ENCODE results near the gene AKAP12. TPM values are rescaled to one million over a fixed set of nuclear protein-coding genes. Genes with fewer than 3 reads are reported as not detected.

Gene AKAP12
- total RNA-seq, 1 donor from 2014 or later: 46.6 TPM

GRCh38 chr6:151269321-151269995 lies 29.7 kb downstream of the AKAP12 start:
- no peak overlapping the region for H3K27ac Mint-ChIP-seq (ENCODE audit: unreplicated experiment)
- H3K9me3 Mint-ChIP-seq: no peaks in the 10 kb centered on the region
- H3K27me3 Mint-ChIP-seq (ENCODE audit: low read depth): no peaks in the 10 kb centered on the region
- H3K36me3 Mint-ChIP-seq (ENCODE audit: low read depth): no peaks in the 10 kb centered on the region
- TF ChIP-seq, protein P1, sequence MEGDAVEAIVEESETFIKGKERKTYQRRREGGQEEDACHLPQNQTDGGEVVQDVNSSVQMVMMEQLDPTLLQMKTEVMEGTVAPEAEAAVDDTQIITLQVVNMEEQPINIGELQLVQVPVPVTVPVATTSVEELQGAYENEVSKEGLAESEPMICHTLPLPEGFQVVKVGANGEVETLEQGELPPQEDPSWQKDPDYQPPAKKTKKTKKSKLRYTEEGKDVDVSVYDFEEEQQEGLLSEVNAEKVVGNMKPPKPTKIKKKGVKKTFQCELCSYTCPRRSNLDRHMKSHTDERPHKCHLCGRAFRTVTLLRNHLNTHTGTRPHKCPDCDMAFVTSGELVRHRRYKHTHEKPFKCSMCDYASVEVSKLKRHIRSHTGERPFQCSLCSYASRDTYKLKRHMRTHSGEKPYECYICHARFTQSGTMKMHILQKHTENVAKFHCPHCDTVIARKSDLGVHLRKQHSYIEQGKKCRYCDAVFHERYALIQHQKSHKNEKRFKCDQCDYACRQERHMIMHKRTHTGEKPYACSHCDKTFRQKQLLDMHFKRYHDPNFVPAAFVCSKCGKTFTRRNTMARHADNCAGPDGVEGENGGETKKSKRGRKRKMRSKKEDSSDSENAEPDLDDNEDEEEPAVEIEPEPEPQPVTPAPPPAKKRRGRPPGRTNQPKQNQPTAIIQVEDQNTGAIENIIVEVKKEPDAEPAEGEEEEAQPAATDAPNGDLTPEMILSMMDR (conservative IDR thresholded peaks at IDR 0.05): no peak
- H3K4me3 Mint-ChIP-seq: no peak overlapping the region
- no peak for DNase-seq (ENCODE audit: low read depth, low spot score)
- H3K4me1 Mint-ChIP-seq: no peaks in the 10 kb centered on the region

- H3K9me3 Mint-ChIP-seq: no peaks in the 10 kb centered on the region
- no peaks in the 10 kb centered on the region for H3K27me3 Mint-ChIP-seq (ENCODE audit: low read depth)
- TF ChIP-seq, protein P1 (conservative IDR thresholded peaks at IDR 0.05): no peak
- no peaks in the 10 kb centered on the region for H3K36me3 Mint-ChIP-seq (ENCODE audit: low read depth)
- no peak overlapping the region for H3K27ac Mint-ChIP-seq (ENCODE audit: unreplicated experiment)
- no peak overlapping the region for H3K4me3 Mint-ChIP-seq
- peaks cover 13% of the 10 kb centered on the region for H3K4me1 Mint-ChIP-seq
- DNase-seq (ENCODE audit: low read depth, low spot score): no peak
These were observed 35.4 kb downstream of the AKAP12 start for GRCh38 chr6:151275121-151275520.

DNA sequence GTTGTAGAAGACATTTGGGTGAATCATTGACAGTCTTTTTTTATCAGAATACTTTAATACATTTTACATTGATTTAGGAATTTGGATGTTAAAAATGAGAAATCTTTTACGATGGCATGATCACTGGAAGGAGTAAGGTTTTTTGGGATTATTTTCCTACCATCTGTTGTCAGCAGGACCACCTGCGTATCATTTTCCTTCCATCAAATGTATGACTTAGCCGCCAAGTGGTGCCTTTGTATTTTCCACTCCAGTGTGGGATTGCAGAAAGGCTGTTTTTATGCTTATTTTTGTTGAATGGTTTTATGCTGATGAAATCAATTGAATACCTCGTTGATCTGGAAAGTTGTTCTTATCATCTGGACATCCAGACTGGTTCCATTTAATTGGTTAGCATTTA lies 35.8 kb downstream of the AKAP12 start:
- no peaks in the 10 kb centered on the region for H3K9me3 Mint-ChIP-seq
- H3K4me3 Mint-ChIP-seq: no peak overlapping the region
- no peaks in the 10 kb centered on the region for H3K27me3 Mint-ChIP-seq (ENCODE audit: low read depth)
- H3K36me3 Mint-ChIP-seq (ENCODE audit: low read depth): no peaks in the 10 kb centered on the region
- DNase-seq (ENCODE audit: low read depth, low spot score): no peak
- TF ChIP-seq, protein P1 (conservative IDR thresholded peaks at IDR 0.05): no peak
- H3K27ac Mint-ChIP-seq (ENCODE audit: unreplicated experiment): no peak overlapping the region
- H3K4me1 Mint-ChIP-seq: peaks cover 13% of the 10 kb centered on the region

- Mint-ChIP-seq H3K4me3 (no peak overlapping the region), H3K9me3 (no peaks in the 10 kb centered on the region), H3K36me3 (ENCODE audit: low read depth) (no peaks in the 10 kb centered on the region), H3K27me3 (ENCODE audit: low read depth) (no peaks in the 10 kb centered on the region), H3K27ac (ENCODE audit: unreplicated experiment) (no peak overlapping the region), H3K4me1 (peaks cover 13% of the 10 kb centered on the region)
- TF ChIP-seq, protein P1 (conservative IDR thresholded peaks at IDR 0.05): no peak
- no peak for DNase-seq (ENCODE audit: low read depth, low spot score)
These were observed 36.5 kb downstream of the AKAP12 start for GRCh38 chr6:151276112-151276740.

- no peak overlapping the region for H3K4me3 Mint-ChIP-seq
- TF ChIP-seq, protein P1 (conservative IDR thresholded peaks at IDR 0.05): no peak
- no peak overlapping the region for H3K27ac Mint-ChIP-seq (ENCODE audit: unreplicated experiment)
- DNase-seq (ENCODE audit: low read depth, low spot score): no peak
- H3K36me3 Mint-ChIP-seq (ENCODE audit: low read depth): no peaks in the 10 kb centered on the region
- no peaks in the 10 kb centered on the region for H3K9me3 Mint-ChIP-seq
- no peaks in the 10 kb centered on the region for H3K27me3 Mint-ChIP-seq (ENCODE audit: low read depth)
- H3K4me1 Mint-ChIP-seq: peaks cover 16% of the 10 kb centered on the region
These were observed 40.1 kb downstream of the AKAP12 start for GRCh38 chr6:151279891-151280290.

All from neural crest cell (in vitro differentiated cells).